Cerebellar nuclear complex (tissue), 1 donor: ENCODE measurements around the gene RTP4.
"Not testable (repeated sequence)": the region's sequence is repeated elsewhere in the genome, so short reads cannot be mapped to it uniquely, and the experiment has no call there.

ENCODE experiments used
- DNase-seq, 2 experiments: peaks; one replicate each; lab custom pipeline; 2025; lab: John Stamatoyannopoulos, UW

The RTP4 gene

GRCh38 chr3:187370051-187370450, 1.9 kb downstream of the RTP4 start:
- DNase-seq: no peak

- no peak for DNase-seq
Measured at GRCh38 chr3:187375581-187375980, 7.4 kb downstream of the RTP4 start.

GRCh38 chr3:187377842-187378241, 9.7 kb downstream of the RTP4 start:
- no peak for DNase-seq

- DNase-seq: no peak
Measured at GRCh38 chr3:187382609-187383151, 14.5 kb downstream of the RTP4 start.

GRCh38 chr3:187383246-187383645, 15.1 kb downstream of the RTP4 start:
- DNase-seq: no peak

- DNase-seq: no peak
Measured at GRCh38 chr3:187385296-187385695, 17.1 kb downstream of the RTP4 start.

- no peak for DNase-seq
Measured at GRCh38 chr3:187396661-187397060, 28.5 kb downstream of the RTP4 start.

- no peak for DNase-seq
Measured at GRCh38 chr3:187398955-187399354, 30.8 kb downstream of the RTP4 start.

GRCh38 chr3:187400756-187401155, 32.6 kb downstream of the RTP4 start:
- DNase-seq: no peak

- DNase-seq: no peak
Measured at GRCh38 chr3:187401856-187402255, 33.7 kb downstream of the RTP4 start.

GRCh38 chr3:187403768-187404288, 35.6 kb downstream of the RTP4 start:
- no peak for DNase-seq

GRCh38 chr3:187406927-187407326, 38.7 kb downstream of the RTP4 start:
- DNase-seq: no peak

- DNase-seq: not testable (repeated sequence)
Measured at GRCh38 chr3:187411991-187412781, 44.0 kb downstream of the RTP4 start.
